A549 treated with AZD9567 at 1 μM for 4 hours (cell line): Measurements from ENCODE around the gene SH3BGRL. TPM values are rescaled to one million over a fixed set of nuclear protein-coding genes. Genes with fewer than 3 reads are reported as not detected.

Source experiments
- total RNA-seq: library from RNA; stranded (reverse); fragments of 200-300 nt; extraction: Qiagen RNA extraction; gene quantifications from 5 replicates; pipeline ENCODE4 v1.2.3, GENCODE V29; 2022; ENCODE audit not compliant: insufficient read depth

SH3BGRL gene
- 36.4 to 62.0 TPM (median 53.7 TPM) in 5 replicates for total RNA-seq

DNA sequence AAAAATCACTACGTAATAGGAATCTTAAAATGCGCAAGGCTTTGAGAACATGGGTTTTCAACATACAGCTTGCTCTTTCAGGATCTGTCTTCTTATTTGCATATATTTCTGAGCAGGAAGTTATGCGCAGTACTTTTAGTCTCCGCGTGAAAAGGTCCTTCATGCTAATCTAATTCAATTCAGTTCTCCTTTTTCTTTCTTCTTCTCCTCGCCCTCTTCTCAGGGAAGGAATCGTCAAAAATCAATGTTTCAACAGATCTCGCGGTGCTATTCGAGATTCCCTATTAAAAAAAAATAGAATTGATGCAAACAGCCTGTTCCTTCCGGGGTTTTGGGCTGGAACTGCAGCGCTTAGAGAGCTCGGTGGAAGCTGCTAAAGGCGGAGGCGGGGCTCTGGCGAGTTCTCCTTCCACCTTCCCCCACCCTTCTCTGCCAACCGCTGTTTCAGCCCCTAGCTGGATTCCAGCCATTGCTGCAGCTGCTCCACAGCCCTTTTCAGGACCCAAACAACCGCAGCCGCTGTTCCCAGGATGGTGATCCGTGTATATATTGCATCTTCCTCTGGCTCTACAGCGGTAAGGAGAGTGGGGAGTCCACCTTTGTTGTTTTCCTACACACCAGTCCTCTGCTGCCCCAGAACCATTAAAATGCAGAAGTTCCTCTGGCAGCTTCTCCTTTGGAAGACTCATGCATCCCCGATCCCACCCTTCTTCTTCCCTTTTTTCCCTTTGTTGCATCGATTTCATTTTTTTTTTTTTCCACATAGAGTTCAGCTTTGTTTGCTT, at the start of gene SH3BGRL, which contains the start of gene HMGN5:
TSS of gene SH3BGRL (plus strand) at position 432 of the 785 bp plus-strand sequence. CDS start at position 531, 99 bp downstream.
TSS of gene HMGN5 (minus strand) at position 243 of the 785 bp plus-strand sequence. CDS start 80,364 bp downstream, outside the sequence.

Other genes with a start within 250 kb of the SH3BGRL start
- 2.2 to 10.2 TPM (median 3.0 TPM) in 5 replicates for gene HMGN5, start 189 bp upstream of the SH3BGRL start, total RNA-seq